Neural progenitor cell (in vitro differentiated cells): ENCODE measurements around the gene BIRC3. TPM values are rescaled to one million over a fixed set of nuclear protein-coding genes. Genes with fewer than 3 reads are reported as not detected.

Experiments used
- DNase-seq: peaks from one replicate; pipeline ENCODE4 v3.0.0-alpha.2; 2016; ENCODE audit warnings: low spot score
- H2AFZ ChIP-seq: fragments of 200-600 bp; sonication (generic); replicated peaks from 2 replicates; pipeline ENCODE4 v1.6.1; 2016; ENCODE audit warnings: antibody characterized with exemption
- H3F3A ChIP-seq: fragments of 200-600 bp; sonication (generic); 2 replicates; pipeline ENCODE4 v1.6.1; 2016; ENCODE audit warnings: antibody characterized with exemption, low read depth
- H3K27ac ChIP-seq: fragments of 200-600 bp; sonication (generic); 2 replicates; pipeline ENCODE4 v1.5.1; 2016; ENCODE audit warnings: mild to moderate bottlenecking
- H3K27me3 ChIP-seq: fragments of 200-600 bp; sonication (generic); 2 replicates; pipeline ENCODE4 v1.6.1; 2016; ENCODE audit warnings: mild to moderate bottlenecking, moderate library complexity
- H3K36me3 ChIP-seq: fragments of 200-600 bp; sonication (generic); 2 replicates; pipeline ENCODE4 v1.5.1; 2016
- H3K4me1 ChIP-seq: fragments of 200-600 bp; sonication (generic); 2 replicates; pipeline ENCODE4 v1.6.1; 2016; ENCODE audit warnings: mixed run types
- H3K4me2 ChIP-seq: fragments of 200-600 bp; sonication (generic); 2 replicates; pipeline ENCODE4 v1.6.1; 2016
- H3K4me3 ChIP-seq: fragments of 200-600 bp; sonication (generic); 2 replicates; pipeline ENCODE4 v1.5.1; 2016
- H3K79me2 ChIP-seq: fragments of 200-600 bp; sonication (generic); 2 replicates; pipeline ENCODE4 v1.6.1; 2016; ENCODE audit warnings: low read depth
- H3K9ac ChIP-seq: fragments of 200-600 bp; sonication (generic); 2 replicates; pipeline ENCODE4 v1.6.1; 2016
- H3K9me3 ChIP-seq: fragments of 200-600 bp; sonication (generic); 2 replicates; pipeline ENCODE4 v1.5.1; 2016; ENCODE audit warnings: low read depth
- H4K20me1 ChIP-seq: fragments of 200-600 bp; sonication (generic); 2 replicates; pipeline ENCODE4 v1.6.1; 2016; ENCODE audit warnings: low read depth
- H3K27ac Mint-ChIP-seq: 3 replicates; pipeline ENCODE4 v1.8.0; 2021; ENCODE audit warnings: mixed read lengths
- H3K27me3 Mint-ChIP-seq: 2 replicates; pipeline ENCODE4 v1.8.0; 2022; ENCODE audit warnings: low read depth, mild to moderate bottlenecking, inconsistent platforms, moderate library complexity, mixed read lengths; ENCODE audit not compliant: insufficient read depth
- H3K36me3 Mint-ChIP-seq: 3 replicates; pipeline ENCODE4 v1.8.0; 2021; ENCODE audit warnings: mixed read lengths
- H3K4me1 Mint-ChIP-seq: 3 replicates; pipeline ENCODE4 v1.8.0; 2021; ENCODE audit warnings: mixed read lengths
- H3K4me3 Mint-ChIP-seq: 3 replicates; pipeline ENCODE4 v1.8.0; 2021; ENCODE audit warnings: mild to moderate bottlenecking, moderate library complexity, mixed read lengths
- H3K9me3 Mint-ChIP-seq: 3 replicates; pipeline ENCODE4 v1.8.0; 2020; ENCODE audit warnings: mixed read lengths
- CTCF ChIP-seq: fragments of 200-600 bp; sonication (generic); IDR thresholded peaks from 2 replicates; pipeline ENCODE4 v1.5.1; 2017; ENCODE audit warnings: antibody characterized with exemption, mild to moderate bottlenecking
- EZH2 ChIP-seq: fragments of 200-600 bp; sonication (generic); IDR thresholded peaks from 2 replicates; pipeline ENCODE4 v1.6.1; 2017; ENCODE audit warnings: antibody characterized with exemption, mild to moderate bottlenecking, moderate library complexity
- EZH2phosphoT487 ChIP-seq: fragments of 200-600 bp; sonication (generic); IDR thresholded peaks from 2 replicates; pipeline ENCODE4 v1.6.1; 2017; ENCODE audit warnings: antibody characterized with exemption
- total RNA-seq: library from RNA; depleted of rRNA; stranded (reverse); fragments of >200 nt; gene quantifications from 2 replicates; pipeline ENCODE4 v1.2.3, GENCODE V29; 2015; ENCODE audit warnings: low replicate concordance

The BIRC3 gene
- total RNA-seq, 1 donor from 2014 or later, result not detected

- Mint-ChIP-seq H3K36me3 (peaks cover 27% of the 10 kb centered on the region), H3K4me1 (peaks cover 4% of the 10 kb centered on the region), H3K4me3 (no peak overlapping the region), H3K27ac (no peak overlapping the region), H3K9me3 (no peaks in the 10 kb centered on the region), H3K27me3 (no peaks in the 10 kb centered on the region)
- Histone ChIP-seq H3K4me3 (no peak overlapping the region), H3K36me3 (peaks cover 14% of the 10 kb centered on the region), H3K4me1 (peaks cover 3% of the 10 kb centered on the region), H3K4me2 (no peak overlapping the region), H3K9ac (no peak overlapping the region), H3F3A (no peaks in the 10 kb centered on the region), H2AFZ (no peak overlapping the region), H3K79me2 (no peaks in the 10 kb centered on the region), H3K9me3 (no peaks in the 10 kb centered on the region), H4K20me1 (no peaks in the 10 kb centered on the region), H3K27ac (no peak overlapping the region), H3K27me3 (no peaks in the 10 kb centered on the region)
- no peak for TF ChIP-seq EZH2phosphoT487
- TF ChIP-seq EZH2, result no peak
- no peak for TF ChIP-seq CTCF
- no peak for DNase-seq
Observed at GRCh38 chr11:102382384-102382783, 65.1 kb downstream of the BIRC3 start.

- H4K20me1 ChIP-seq, result no peaks in the 10 kb centered on the region
- no peak overlapping the region for H3K4me3 ChIP-seq
- Mint-ChIP-seq H3K9me3 (no peaks in the 10 kb centered on the region), H3K36me3 (peaks cover 30% of the 10 kb centered on the region), H3K27me3 (no peaks in the 10 kb centered on the region), H3K4me3 (no peak overlapping the region), H3K27ac (no peak overlapping the region), H3K4me1 (peaks cover 4% of the 10 kb centered on the region)
- H3K27ac ChIP-seq, result no peak overlapping the region
- no peaks in the 10 kb centered on the region for H3K79me2 ChIP-seq
- H3F3A ChIP-seq, result no peaks in the 10 kb centered on the region
- TF ChIP-seq CTCF (no peak), EZH2phosphoT487 (no peak), EZH2 (no peak)
- no peaks in the 10 kb centered on the region for H3K27me3 ChIP-seq
- peaks cover 3% of the 10 kb centered on the region for H3K4me1 ChIP-seq
- peaks cover 5% of the 10 kb centered on the region for H3K36me3 ChIP-seq
- H2AFZ ChIP-seq, result no peak overlapping the region
- no peak overlapping the region for H3K4me2 ChIP-seq
- DNase-seq, result no peak
- no peaks in the 10 kb centered on the region for H3K9me3 ChIP-seq
- H3K9ac ChIP-seq, result no peak overlapping the region
Observed at GRCh38 chr11:102383839-102384238, 66.6 kb downstream of the BIRC3 start.

DNA sequence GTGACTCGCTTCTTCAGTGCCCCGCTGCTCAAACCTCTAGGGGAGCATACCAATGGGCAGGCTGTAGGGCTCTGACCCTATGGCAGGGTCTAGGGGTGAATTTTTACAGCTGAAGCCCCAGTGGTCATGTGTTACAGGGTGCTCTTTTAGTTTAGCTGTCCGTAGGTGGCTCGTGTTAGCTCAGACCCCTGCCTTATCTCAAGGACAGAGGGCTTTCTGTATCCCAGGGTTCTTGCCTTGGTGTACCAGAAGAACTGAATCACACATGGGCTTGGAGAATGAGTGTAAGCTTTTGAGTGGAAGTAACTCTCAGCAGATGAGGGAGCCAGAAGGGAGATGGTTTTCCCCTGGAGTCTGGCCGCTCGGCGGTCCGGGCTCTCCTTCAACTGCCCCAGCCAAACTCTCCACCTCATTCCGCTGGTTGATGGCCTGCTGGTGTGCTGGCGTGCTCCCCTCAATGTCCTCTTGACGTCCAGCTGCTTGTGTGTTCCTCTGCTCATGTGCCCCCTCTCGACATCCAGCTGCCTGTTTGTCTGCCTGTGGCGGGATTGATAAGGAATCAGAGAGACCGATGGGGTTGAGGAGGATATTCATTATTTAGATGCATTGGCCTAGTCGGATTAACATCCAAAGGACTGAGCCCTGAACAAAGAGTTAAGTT is 67.3 kb downstream of the BIRC3 start:
- H3K27ac Mint-ChIP-seq, result no peak overlapping the region
- Histone ChIP-seq H3K9me3 (no peaks in the 10 kb centered on the region), H4K20me1 (no peaks in the 10 kb centered on the region), H3K79me2 (no peaks in the 10 kb centered on the region), H3K27me3 (no peaks in the 10 kb centered on the region), H3K36me3 (peaks cover 5% of the 10 kb centered on the region), H3K4me2 (no peak overlapping the region), H3F3A (peaks cover 3% of the 10 kb centered on the region), H3K27ac (peak overlapping the region; percentile 16), H3K9ac (no peak overlapping the region), H2AFZ (no peak overlapping the region), H3K4me3 (no peak overlapping the region), H3K4me1 (peaks cover 3% of the 10 kb centered on the region)
- peaks cover 4% of the 10 kb centered on the region for H3K4me1 Mint-ChIP-seq
- TF ChIP-seq CTCF (no peak), EZH2 (no peak), EZH2phosphoT487 (no peak)
- H3K9me3 Mint-ChIP-seq, result no peaks in the 10 kb centered on the region
- peaks cover 29% of the 10 kb centered on the region for H3K36me3 Mint-ChIP-seq
- no peak overlapping the region for H3K4me3 Mint-ChIP-seq
- peak; percentile 18 for DNase-seq
- H3K27me3 Mint-ChIP-seq, result no peaks in the 10 kb centered on the region
